Endometrial microvascular endothelial cells (primary cell): Measurements from ENCODE around the gene HDAC1. TPM values are rescaled to one million over a fixed set of nuclear protein-coding genes. Genes with fewer than 3 reads are reported as not detected.

Experiments
- in situ Hi-C: cut with HindIII; loops from 2 replicates; pipeline ENCODE4 v1.10.0; 2017; ENCODE audit warnings: low sequenced_read_pairs, low pct_unique_long_range_greater_than_20kb; ENCODE audit errors: inconsistent ontology term
- total RNA-seq: library from RNA; depleted of rRNA; stranded (reverse); fragments of >200 nt; gene quantifications from one replicate; pipeline ENCODE4 v1.2.3, GENCODE V29; 2015; ENCODE audit errors: inconsistent ontology term

The HDAC1 gene
- total RNA-seq, 1 donor from 2014 or later: 173 TPM

DNA sequence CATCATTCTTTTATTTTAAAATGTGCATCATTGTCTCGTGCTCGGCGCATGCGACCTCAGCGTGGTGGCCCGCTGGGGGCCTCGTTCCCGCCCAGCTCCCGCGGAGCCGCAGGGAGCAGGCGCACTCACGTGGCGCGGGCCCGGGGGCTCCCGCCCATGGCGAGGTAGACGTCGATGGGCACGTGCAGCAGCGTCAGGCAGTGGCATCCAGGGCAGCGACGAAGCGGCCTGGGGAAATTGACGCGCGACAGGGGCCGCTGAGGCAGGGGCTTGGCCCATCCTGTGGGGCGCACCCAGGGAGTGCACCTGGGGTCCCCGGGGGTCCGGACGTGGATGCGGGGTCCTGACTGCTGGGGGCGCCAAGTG is 69.4 kb downstream of the HDAC1 start:
- in situ Hi-C loops: no loop called here

DNA sequence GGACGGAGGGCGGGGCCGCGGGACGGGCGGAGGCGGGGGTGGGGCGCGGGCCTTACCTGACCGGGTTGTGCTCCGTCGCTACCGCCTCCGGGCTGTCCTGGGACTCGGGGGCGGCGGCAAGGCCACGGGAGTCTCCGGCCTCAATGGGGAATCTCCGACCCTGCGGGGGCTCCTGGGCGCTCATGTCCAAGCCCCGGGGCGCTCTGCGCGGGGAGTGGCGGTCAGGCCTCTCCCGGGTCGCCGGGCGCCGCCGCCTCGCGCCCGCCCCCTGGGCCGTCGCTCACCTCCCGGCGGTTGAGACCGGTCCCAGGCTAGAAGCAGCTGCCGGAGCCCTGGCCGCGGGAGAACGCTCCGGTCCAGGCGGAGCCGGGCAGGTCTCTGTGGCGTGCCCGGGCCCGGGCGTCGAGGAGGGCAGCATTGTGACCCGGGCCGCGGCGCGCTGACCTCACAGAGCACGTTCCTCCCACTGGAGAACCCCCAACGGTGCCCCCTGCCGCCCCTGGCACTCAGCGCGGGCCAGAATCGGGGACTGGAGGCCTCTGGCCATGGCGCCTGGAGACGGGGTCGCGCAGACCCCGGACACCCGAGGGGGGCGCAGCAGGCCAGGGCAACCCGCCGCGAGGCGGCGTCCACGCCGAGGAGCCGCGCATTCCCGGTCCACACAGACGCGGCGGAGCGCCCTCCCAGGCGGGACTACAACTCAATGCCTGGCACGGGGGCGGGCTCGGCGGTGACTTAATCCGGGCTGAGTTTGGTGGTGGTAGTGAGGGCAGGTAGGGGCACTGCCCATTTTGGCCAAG is 70.0 kb downstream of the HDAC1 start:
- in situ Hi-C loops: no loop called here

DNA sequence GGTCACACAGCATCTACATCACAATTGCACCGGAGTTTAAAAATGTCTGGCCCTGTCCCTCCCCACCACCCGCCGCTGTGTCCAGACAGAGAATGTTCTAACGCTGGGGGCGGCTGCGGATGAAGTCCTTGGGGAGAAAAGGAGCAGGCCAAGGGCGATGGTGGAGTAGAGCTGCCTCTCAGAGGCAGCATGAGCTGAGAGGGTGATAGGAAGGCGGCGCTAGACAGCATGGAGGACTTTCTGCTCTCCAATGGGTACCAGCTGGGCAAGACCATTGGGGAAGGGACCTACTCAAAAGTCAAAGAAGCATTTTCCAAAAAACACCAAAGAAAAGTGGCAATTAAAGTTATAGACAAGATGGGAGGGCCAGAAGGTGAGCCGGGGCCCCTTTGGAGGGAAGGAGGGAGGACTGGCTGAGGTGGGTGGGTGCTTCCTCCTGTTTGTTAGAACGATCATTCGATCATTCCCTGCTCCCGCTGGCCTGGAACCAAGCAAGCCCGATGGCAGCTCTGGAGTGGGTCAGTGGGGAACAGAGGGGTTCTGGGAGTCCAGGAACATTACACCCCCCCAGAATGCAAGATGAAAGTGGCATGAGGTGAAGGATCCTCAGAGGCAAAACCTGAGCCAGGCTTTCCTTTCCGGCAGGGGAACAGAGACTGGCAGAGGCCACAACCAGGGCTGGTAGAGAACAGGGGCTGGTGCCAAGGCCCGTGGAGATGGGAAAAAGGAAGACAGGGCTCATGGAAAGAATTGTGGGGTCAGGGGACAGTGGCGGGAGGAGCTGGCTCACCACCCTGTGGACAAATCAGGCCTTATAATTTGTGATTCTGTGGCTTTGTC is 70.8 kb downstream of the HDAC1 start, which contains the start of the genes FAM229A and TSSK3:
FAM229A (minus strand) TSS at position 12 of the 840 bp plus-strand sequence. CDS start 394 bp downstream, outside the sequence.
TSSK3 (plus strand) TSS at position 66 of the 840 bp plus-strand sequence; CDS start at position 229, 163 bp downstream.
- in situ Hi-C loops: no loop called here

DNA sequence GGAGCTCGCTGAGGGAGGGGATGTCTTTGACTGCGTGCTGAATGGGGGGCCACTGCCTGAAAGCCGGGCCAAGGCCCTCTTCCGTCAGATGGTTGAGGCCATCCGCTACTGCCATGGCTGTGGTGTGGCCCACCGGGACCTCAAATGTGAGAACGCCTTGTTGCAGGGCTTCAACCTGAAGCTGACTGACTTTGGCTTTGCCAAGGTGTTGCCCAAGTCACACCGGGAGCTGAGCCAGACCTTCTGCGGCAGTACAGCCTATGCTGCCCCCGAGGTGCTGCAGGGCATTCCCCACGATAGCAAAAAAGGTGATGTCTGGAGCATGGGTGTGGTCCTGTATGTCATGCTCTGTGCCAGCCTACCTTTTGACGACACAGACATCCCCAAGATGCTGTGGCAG is 71.8 kb downstream of the HDAC1 start:
- in situ Hi-C loops: no loop called here

DNA sequence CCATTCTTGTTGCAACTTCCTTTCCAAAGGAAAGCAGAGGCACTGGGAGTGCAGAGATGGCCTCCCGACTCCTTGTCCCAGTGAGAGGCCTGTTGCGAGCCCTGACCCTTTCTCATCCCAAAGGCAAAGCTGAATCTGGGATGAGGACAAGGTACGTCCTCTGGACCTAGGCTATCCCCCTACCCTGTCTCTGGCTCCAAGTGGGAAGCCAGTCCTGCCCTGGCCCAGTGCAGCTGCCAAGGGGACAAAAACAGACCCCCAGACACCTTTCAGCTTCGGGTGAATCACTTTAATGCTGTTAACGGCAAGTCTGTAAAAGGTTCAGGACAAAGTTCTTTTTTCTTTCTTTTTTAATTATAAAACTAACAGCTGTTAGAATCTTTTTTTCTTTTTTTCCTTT is 73.0 kb downstream of the HDAC1 start:
- in situ Hi-C loops: no loop called here

DNA sequence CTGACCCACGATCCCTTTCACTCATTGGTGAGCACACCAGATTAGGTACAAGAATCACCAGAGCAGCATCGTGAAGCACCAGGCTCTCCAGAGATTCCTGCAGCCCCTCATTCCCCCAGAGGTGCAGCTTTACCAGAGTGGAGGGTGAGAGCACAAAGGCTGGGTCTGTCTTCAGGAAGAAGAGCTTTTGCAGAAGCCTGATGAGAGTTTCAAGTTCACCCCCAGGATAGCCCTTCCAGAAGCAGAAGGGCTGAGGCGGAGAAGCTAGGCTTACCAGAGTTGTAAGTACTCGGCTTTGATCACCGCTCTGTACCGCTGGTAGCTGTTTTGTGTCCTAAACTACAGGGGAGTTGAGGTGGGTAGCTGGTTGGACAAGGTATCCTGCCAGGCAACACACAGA is 73.6 kb downstream of the HDAC1 start:
- in situ Hi-C loops: no loop called here

DNA sequence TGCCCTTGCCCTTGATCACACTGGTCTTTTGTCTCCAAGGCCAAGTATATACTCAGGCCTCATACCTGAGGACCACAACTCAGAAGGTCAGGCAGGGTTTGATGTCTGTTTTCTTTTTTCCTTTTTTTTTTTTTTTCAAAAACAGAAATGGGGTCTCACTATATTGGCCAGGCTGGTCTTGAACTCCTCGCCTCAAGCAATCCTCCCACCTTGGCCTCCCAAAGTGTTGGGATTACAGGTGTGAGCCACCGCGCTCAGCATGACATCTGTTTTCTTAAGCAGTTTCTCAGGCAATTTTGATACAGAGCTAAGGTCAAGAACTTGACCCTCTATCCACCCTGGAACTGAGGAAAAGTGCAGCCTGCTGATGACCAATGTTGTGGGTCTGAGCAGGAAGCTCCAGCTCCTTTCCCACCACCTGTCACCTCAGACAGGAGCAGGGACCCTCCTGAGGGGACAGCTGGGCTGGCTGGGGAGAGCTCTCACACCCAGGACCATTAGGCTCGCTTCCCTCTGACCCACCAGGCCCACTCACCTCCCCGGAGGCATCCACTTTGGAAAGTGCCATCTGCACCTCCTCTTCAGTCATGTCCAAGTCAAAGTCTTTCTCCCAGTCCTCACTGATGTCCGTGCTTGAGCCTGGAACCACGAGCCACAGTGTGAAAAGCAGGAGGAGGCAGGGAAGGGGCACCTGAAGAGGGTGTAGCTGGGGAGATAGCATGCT is 76.2 kb downstream of the HDAC1 start:
- in situ Hi-C loops: no loop called here

DNA sequence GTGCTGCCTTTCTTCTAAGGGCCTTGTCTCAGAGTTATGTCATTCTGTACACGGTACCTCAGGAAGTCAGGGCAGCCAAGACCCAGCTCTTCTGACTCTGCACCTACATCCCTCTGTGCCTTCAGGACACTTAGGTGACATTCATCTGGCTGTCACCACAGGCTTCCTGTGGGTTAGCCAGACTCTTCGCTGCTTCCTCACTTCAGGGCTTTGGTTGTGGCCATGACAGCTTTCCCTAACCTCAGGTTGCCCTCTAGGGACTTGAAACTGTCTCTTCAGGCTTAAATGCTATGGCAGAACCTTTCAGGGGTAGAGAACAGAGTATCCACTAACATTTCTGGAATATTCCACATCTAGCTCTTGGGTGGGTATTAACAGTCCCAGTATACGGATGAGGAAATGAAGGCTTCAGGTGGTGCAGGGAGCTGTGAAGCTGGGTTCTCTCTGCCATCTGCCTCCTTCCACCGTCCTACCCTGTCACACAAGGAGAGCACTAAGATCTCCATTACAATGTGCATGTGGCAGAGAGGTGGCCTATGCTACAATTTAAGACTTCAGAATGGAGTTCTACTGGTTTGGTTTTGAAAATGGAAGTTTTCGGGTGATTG is 80.4 kb downstream of the HDAC1 start:
- in situ Hi-C loops: no loop called here

DNA sequence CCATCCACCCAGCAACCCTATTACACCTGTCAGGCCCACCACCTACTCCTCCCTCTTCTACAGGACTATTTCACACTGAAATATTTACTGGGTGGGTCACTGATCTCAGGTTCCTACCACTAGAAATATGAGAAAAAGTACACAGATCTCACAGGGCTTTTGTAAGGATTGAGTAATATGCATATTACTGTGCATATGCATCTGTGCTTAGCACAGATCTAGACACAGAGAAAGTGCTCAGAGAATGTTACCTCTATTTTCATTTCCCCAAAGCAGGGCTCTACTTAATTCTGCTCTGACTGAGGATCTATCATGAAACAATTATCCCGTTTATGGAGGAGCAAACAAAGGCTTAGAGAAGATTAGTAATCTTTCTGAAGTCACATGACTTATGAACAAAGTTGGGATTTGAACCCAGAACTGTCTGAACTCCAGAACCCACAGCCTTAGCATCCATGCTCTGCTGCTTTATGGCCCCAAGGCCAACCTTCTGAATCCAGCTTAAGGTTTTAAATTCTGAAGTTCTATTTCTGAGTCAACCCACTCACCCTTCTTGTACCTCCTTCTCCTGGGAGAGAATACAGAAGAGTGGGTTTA is 82.2 kb downstream of the HDAC1 start:
- in situ Hi-C loops: no loop called here

DNA sequence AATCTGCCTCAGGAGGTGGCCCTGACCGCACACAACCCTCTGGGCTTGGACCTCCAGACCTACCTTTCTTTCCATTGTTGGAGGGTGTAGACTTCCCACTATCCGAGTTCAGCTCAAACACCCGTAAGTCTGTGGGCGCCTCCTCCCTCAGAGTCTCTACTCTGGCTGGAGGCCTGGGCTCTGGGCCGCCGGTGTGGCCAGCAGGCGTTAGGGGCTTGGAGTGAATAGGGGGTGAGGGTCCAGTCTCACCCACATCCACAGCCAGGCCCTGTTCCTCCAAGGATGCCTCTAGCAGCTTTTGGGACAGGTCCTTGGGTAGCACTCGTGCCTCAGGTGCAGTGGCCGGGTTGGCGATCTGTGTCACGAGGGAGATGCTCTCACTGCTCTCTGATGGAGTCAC is 84.3 kb downstream of the HDAC1 start:
- in situ Hi-C loops: no loop called here

DNA sequence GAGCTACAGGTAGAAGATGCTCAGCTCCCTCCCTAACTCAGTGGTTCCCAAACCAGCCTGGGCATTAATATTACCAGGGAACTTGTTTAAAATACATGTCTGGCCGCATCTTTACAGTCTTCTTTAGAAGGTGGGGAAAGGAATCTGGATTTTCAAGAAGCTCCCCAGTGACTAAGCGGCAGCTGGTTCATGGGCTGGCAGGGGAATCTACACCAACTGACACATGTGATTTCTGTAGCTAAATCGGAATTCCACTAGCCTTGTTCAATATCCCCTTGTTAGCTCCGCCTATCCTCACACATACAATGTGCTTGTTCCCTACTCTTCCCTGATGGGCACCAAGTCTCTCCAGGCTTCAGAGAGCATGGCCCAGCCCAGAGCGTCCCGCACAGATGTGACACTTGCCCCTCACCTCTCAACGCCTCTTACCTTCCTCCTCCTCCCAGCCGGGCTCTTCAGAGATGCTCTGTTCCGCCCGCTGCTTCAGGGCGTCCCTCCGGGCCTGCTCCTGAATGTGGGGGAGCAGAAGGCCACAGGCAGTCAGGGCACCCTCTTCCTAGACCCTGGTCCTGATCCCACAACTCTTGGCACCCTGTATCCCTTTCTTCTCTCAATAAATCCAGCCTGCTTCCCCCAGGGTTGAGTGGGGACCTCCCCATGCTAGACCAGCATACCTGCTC is 85.8 kb downstream of the HDAC1 start:
- in situ Hi-C loops: no loop called here

DNA sequence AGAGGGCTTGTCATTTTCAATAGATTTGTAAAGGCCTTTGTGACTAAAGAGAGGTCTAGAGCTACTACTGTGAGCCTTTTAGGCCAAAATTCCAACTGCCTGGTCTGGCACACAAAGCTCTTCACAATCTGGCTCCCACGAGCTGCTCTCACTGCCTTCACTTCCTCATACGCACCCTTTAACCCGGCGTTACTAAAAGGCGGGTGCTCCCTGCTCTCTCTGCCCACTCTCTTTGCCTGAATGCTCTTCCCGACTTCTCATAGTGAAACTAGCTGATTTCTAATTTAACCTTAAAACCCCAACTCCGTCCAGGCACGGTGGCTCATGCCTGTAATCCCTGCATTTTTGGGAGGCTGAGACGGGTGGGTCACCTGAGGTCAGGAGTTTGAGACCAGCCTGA is 88.2 kb downstream of the HDAC1 start:
- in situ Hi-C loops: no loop called here

Other genes with a start within 250 kb of the HDAC1 start
- 19.7 TPM for gene TMEM39B, start 219.1 kb upstream of the HDAC1 start, total RNA-seq
- 52.8 TPM for gene KPNA6, start 184.0 kb upstream of the HDAC1 start, total RNA-seq
- 69.8 TPM for gene TXLNA, start 112.4 kb upstream of the HDAC1 start, total RNA-seq
- 6.9 TPM for gene CCDC28B, start 91.5 kb upstream of the HDAC1 start, total RNA-seq
- 1.2 TPM for gene IQCC, start 86.4 kb upstream of the HDAC1 start, total RNA-seq
- not detected for gene DCDC2B, start 83.0 kb upstream of the HDAC1 start, total RNA-seq
- 16.3 TPM for gene TMEM234, start 69.7 kb upstream of the HDAC1 start, total RNA-seq
- gene EIF3I, start 69.7 kb upstream of the HDAC1 start, total RNA-seq: 474 TPM
- 9.3 TPM for gene FAM167B, start 44.9 kb upstream of the HDAC1 start, total RNA-seq
- not detected for gene LCK, start 40.8 kb upstream of the HDAC1 start, total RNA-seq
- 70.8 TPM for gene MARCKSL1, start 44.1 kb downstream of the HDAC1 start, total RNA-seq
- gene FAM229A, start 70.4 kb downstream of the HDAC1 start, total RNA-seq: 1.6 TPM
- gene TSSK3, start 70.5 kb downstream of the HDAC1 start, total RNA-seq: not detected
- 67.0 TPM for gene BSDC1, start 102.4 kb downstream of the HDAC1 start, total RNA-seq
- not detected for gene ZBTB8B, start 173.0 kb downstream of the HDAC1 start, total RNA-seq
- 6.2 TPM for gene ZBTB8A, start 247.3 kb downstream of the HDAC1 start, total RNA-seq